NCI-H1436 (cell line): Measurements from ENCODE around the gene MDM1.

Experiments used
- DNase-seq: peaks from one replicate; lab custom pipeline; 2025; lab: John Stamatoyannopoulos, UW

MDM1 gene

DNA sequence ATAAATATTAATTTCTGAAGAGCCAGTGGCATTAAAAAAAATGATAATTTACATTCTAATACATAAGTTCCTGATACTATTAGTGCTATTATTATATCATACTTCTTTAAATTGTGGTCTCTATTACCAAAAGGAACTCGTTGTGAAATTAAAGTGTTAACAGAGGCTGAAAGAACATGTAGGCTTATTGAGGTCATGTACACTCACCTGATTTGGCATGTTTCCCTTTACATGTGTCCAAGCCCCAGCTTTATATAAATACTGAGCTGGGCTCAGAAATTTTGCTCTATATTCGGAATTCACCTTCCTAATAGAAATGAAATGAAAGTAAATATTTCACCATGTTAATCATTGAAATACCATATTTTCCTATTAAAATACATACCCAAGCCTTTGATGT lies 11.0 kb downstream of the MDM1 start:
- no peak for DNase-seq

DNA sequence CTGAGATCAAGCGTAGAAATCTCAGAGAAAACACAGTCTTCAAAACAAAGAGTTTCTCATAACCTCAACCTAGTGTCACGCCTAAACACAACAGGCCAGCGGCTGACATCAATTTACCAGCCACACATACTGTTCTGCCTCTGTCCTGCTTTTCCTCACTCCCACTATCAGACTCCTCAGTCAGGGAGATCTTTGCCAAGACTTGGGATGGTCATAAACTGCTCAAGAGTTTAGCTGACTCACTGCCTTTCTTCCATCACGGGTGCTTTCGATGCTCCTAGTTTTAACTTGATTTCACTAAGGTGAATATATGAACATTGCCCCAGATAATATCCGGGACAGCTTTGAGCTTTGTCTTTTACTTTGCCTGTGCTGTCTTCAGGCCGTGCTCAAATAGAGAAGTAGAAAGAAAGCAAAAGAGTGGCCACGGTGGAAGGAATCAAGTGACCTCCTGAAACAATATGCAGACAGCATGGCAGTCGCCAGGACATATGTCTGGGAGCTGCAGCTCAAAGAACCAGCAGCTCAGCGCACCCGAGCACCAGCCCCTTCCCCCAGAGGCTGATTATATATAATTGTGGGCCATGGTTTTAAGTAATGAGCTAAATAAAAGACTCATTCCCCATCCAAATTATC lies 12.1 kb downstream of the MDM1 start:
- peak; percentile 17 for DNase-seq

DNA sequence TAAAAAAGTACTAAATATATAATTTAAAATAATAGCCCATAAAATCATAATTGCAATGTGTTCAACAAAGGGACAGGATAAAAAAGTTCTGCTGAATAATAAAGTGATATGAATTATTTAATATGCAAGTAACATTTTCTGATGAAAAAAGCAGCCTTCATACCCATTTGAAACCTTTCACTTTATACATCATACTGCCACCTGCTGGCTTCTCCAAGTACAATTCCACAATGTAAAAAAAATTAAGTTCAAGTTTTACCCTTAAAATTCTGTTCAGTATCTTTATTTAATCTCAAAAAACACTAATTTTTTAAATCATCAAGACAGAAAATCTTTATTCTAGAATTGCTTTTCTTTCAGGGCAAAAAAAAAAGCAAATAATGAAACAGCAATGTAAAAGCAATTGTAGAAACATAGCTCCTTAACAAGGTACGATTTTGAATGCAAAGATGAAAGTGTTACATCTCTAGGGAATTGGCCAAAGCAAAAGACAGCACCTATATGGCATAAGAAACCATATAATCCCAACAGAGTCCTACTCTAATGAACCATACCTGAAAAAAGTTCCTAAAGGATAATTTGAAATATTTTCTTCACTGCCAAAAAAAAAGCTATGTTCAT lies 15.0 kb downstream of the MDM1 start:
- DNase-seq: peak; percentile 48

DNA sequence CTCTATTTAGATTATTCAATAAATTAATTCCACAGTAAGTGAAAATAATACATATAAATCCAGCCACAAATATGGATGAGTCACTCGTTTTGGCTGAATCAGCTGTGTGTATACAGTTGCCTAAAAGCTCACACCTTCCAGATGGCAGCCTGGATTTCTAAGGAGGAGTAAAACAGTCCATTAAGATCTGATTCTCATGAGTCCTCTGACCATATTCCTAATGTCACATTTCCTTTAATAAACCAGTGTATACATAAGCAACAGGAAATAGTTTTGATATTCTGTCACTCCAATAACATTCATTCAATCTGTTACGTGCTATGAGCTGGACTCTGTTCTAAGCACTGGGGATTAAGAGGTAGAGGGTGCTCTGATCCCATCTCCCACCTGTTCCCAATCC lies 21.8 kb downstream of the MDM1 start:
- no peak for DNase-seq

DNA sequence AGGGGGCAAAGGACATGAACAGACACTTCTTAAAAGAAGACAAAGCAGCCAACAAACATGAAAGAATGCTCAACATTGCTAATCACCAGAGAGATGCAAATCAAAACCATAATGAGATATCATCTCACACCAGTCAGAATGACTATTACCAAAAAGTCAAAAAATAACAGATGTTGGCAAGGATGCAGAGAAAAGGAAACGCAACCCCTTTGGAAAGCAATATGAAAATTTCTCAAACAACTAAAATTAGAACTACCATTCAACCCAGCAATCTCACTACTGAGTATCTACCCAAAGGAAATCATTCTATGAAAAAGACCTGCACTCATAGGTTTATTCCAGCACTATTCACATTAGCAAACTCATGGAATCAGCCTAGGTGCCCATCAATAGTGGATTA lies 25.6 kb downstream of the MDM1 start:
- no peak for DNase-seq

DNA sequence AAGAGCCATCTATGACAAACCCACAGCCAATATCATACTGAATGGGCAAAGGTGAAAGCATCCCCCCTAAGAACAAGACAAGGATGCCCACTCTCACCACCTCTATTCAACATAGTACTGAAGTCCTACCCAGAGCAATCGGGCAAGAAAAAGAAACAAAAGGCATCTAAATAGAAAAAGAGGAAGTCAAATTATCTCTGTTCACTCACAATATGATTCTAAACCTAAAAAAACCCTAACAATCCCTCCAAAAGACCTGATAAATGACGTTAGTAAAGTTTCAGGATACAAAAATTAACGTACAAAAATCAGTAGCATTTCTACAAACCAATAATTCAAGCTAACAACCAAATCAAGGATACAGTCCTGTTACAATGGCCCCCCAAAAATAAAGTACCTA lies 26.9 kb downstream of the MDM1 start:
- no peak for DNase-seq

DNA sequence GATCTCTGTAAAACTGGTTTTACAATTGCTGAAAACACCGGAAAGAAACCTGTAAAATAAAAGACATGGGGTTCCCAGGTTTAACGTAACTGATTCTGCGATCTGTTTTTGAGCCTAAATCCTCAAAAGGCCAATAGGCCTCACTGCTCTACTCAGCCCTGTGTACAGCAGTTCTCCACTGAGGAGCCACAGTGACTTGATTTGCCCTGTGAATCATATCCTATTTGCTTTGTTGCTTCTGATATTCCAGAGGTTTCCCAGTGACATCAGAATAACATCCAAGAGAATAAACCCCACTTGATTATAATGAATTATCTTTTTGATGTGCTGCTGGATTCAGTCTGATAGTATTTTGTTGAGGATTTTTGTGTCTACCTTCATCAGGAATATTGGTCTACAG lies 27.5 kb downstream of the MDM1 start:
- DNase-seq: no peak

DNA sequence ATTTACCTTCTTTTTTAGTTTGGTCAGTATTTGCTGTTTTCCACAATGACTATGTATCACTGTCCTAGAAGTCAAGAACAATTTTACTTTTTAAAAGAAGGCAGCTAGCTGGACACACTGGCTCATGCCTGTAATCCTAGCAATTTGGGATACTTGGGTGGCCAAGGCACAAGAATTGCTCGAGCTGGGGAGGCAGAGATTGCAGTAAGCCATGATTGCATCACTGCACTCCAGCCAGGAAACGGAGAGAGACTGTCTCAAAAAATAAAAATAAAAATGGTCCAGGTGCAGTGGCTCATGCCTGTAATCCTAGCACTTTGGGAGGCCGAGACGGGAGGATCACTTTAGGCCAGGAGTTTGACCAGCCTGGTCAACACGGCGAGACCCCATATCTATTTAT lies 28.3 kb downstream of the MDM1 start:
- no peak for DNase-seq

DNA sequence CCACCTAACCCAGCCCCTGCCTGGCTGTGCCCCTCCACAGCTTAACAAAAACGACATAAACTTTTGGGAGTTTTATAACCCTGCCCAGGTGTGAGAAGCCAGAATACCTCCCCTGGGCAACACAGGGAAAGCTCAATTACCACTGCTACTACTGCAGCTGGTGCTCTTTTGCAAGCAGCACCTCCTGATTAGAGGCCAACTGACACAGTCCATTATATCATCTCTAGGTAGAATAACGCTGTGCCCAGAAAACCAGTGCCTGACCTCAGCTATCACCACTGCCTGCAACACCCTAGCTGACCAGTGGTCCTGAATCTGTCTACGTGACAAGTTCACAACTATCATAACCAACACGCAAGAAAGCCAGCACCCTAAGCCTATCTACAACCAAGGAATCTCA lies 34.2 kb downstream of the MDM1 start:
- no peak for DNase-seq

DNA sequence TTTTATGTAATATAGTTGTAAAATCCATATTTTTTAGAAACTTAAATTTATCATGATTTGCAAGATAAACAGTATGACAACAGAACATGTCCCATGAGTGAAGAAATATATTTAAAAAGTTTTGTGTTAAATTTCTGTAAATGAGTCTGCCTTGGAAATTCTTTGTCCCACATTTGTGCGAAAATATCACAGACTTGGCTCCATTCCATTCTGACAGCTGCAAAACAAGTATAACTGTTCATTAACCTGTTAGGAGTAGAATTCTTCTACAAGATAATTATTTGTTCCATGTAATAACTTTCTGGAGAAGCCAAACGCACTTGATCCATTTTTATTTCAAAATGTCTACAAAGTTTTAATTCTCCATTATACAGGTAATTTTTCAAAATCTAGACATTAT lies 37.9 kb downstream of the MDM1 start:
- no peak for DNase-seq

DNA sequence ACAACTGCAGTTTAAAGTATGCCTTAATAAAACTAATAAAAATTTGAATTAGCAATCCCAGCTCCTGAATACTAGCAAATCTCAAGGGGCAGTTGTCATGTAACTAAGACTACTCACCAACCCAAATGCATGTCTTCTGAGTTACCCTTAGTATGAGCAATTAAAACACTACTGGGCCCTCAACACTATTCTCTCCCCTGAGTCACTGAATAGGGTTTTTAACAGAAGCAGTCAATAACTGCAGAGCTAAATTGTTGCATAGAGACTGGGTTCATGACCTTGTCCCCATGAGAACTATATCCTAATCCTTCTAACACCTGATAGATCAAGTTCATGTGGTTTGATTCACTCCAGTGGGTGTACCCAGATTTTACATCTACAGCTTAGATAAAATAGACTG lies 38.8 kb downstream of the MDM1 start:
- DNase-seq: no peak

DNA sequence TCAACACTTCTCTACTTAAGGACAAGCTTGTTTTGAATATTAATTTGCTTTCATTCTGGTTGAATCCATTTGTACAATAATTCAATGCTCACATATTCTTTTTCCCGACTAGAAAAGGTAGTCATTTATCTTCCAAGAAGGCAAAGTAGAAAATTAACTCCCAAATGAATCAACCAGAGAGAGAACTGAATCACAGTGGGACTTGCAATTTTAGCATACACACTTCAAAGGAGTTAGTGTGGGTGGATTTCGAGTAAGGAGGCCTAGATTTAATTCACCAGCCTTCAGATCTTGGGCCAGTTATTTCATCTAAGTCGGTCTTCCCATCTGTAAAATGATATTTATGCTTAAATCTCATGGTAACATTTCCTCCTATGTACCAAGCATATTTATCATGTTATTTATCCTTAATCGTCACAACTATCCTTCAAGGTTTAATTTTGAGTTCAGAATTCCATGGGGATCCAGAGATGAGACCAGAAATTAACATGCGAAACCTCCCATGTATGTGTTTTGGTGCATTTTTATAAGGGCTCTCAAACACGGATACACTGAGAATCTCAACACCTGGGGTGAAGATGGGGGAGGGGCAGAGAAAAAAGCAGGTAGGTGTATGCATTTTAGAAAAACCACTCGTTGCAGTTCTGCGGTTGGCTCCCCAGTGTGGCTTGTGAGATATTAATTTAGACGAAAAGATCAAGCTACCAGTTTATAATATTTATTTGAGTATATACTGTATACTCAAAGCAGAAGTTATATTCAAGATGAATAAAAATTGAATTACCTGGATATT lies 39.8 kb downstream of the MDM1 start:
- DNase-seq: no peak

DNA sequence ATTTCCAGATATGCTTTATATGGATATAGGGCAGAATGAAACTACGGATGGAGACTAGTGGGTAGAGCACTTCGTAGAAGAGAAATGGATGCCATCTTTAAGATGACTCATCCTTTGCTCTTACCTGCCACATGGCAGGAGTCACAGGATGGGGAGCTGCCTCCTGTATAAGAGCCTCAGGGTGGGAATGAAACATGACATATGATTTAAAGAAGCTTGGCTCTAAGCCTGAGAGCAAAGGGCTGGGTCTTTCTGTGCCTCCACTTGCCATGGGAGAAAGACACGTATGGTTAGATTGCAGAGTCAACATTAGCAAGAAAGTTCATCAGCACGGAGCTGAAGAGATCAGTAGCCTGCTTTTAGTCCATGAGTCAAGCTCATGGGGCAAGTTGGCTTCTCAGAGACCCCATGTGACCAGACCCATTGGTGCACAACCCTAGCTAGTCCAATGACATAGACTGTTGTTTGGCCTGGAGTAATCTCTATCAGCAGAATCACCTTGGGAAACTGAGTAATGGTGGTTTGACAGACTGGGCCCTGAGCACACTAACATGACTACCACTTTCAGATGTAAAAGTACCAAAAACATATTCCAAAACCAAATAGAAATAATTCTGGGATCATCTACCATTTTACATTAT lies 40.6 kb downstream of the MDM1 start:
- DNase-seq: no peak

DNA sequence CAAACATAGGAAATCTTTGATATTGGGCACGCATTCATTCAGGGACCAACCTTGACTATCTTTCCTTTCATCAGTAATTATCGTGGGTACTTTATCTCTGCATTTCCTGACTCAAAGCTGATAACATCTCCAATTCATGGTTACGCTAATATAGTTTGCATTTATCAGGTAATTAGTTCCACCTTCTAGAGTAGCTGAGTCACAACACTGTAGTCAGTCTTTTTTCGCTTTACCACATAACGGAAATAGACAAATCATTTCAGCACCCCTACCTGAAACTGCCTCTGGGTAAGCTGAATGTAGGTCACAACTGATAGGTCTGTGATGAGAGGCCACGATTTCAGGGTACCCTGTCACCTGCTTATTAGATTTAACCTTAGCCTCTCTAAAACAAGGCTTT lies 42.0 kb downstream of the MDM1 start:
- DNase-seq: no peak

DNA sequence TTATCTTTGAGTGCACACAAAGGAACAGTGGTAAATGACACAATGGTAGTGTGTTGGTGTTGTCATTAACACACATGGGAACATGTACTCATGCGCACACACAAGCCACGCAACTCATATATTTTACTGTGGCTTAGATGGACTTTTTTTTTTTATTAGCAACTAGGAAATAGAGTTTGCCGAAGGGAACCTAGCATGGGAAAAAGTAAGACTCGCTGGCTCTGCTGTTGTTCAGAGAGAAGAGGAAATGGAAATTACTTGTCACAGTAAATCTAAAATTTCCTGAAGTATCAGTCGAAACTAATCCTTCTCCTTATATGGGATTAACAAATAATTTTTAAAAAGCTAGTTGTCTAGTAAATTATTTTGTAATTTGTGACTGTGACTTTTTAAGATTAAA lies 45.1 kb downstream of the MDM1 start:
- DNase-seq: no peak

DNA sequence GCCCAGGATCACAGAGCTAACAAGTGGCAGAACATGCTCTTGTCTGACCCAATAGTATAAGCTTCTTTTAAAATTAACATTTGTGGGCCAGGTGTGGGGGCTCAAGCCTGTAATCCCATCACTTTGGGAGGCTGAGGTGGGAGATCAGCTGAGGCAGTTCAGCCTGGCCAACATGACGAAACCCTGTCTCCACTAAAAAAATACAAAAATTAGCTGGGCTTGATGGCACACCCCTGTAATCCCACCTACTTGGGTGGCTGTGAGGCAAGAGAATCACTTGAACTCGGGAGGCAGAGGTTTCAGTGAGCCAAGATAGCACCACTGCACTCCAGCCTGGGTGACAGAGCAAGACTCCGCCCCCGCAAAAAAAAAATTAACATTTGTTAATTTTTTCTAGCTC lies 45.8 kb downstream of the MDM1 start:
- DNase-seq: no peak

DNA sequence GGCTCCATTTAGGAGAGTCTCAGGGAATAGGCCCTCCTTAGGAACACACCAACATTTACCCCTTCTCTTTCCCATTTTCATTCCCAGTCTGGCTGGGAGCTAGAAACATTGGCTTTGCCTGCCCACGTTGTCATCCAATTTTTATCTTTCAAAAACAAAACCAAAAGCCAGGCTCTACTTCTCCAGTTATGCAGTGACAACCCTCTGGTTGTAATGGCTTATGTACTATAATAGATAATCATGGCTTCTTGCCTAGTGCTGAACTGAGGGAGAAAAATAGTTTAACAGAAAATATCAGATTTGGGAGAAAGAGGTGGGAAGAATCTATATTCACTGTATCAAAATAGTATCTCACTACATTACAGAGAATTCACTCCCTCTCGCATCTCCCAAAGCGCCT lies 46.6 kb downstream of the MDM1 start:
- DNase-seq: no peak

DNA sequence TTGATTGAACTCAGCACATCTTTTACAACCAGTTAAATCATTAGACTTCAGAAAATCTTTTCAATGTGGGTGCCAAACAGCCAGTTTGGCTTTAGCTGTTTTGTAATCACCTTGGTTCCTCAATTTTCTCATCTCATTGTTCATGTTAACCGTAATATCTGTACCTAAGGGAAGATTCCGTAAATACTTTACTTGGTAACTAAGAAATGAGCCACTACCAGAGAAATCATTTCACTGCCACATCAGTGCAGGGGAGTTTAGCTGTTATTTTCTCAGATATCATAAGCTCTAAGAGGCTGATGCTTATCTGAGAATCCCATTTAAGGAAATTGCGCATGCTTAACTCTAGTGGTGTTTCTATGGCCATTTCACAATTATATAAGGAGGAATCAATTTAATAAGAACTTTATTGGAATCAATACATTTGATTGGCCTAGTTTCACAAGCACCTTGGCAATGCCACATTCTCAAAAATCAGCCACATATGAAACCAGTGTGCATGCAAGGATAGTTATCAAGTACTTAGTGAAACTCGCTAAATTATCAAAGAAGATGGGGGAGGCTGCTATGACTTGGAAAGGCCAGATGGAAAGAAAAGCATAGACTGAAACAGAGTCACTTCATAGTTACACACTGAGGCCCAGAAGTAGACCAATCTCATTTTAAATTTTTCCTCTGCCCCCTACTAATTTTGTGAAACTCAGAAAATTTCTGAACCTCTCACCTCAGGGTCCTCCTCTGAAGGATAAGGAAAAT lies 50.7 kb downstream of the MDM1 start:
- no peak for DNase-seq

DNA sequence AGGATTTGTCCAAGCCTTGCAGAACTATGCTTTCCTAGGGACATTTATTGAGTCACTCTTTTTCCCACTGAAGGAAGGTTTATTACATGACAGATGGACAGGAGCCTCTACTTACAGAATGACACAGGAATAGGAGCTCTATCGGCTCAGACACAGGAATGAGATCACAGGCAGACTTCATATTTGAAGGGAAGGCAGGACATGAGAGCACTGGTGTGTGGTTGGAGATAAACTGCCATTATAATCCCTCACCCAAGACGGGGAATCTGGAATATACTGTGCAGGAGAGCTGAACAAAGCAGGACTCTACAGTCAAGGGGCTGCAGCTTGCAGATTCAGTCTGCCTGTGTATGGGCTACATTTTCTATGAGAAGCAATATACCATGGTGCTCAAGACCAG lies 51.9 kb downstream of the MDM1 start:
- DNase-seq: no peak

DNA sequence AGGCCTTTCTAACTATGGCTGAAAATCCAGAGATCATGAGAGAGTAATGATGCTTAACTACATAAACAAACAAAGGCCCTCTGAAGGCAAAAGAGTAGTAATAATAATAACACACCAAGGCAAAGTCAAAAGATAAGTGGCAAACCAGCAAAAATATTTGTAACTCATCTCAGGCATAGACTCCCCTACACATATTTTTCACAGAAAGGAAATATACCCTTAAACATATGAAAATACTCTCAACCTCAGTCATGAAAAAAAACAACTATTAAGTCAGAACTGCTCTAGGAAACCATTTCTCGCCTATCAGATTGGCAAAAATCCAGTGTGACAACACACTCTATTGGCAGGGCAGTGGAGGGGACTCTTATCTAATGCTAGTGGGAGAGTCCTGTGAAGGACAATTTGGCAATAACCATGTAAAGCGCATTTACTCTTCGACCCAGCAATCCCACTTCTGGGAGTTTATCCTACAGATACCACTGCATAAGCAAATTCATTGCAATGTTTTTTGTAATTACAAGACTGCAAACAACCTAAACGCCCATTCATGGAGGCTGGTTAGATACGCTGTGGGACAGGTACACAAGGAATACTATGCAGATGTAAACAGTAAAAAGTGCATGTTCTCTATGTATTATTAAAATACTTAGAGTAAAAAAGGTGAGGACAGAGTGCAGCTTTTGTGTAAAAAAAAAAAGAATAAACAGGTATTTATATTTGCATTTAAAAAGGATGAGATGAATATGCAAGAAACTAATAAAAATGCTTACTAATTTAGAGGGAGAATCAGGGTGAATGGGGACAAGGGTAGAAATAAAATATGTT lies 52.7 kb downstream of the MDM1 start:
- no peak for DNase-seq

DNA sequence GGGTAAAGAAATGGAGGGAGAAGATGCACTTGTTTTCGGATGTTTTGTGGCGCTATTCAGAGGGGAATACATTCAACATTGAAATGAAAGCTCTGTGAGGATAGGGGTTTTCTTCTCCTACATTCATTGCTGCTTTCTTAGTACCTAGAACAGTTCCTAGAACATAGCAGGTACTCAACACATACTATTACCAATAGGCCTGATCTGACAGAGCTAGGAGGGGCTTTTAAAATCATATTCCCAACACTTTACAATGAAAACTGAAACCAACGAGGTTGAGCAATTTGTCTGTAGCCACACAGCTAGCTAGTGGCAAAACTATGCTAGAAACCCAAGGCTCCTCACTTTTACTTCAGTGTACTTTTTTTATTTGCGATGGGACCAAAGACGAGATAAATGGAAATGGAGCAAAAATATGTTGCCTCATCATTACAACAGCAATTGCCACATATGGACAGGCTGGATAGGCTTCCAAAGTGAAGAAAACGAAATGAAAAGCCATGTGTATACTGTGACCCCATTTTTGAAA lies 55.7 kb downstream of the MDM1 start:
- DNase-seq: no peak
